HG03025 (cell line): ENCODE results near the gene THUMPD2.
A peak's percentile ranks its signal among the peaks of the same experiment; 100 is the strongest.
"Not testable (repeated sequence)": the region's sequence is repeated elsewhere in the genome, so short reads cannot be mapped to it uniquely, and the experiment has no call there.

Experiments
- ATAC-seq: cut with Tn5 transposase; IDR thresholded peaks from one replicate; pipeline ENCODE4 v1.9.1; 2021; ENCODE audit warnings: mild to moderate bottlenecking, moderate library complexity; ENCODE audit not compliant: unreplicated experiment, low FRiP score

Gene THUMPD2

GRCh38 chr2:39778775-39779340 lies at the start of gene THUMPD2:
Gene THUMPD2, minus strand, starts transcription at chr2:39779258. Its CDS starts 19 bp downstream, at chr2:39779239.
- peak; percentile 70 for ATAC-seq

- ATAC-seq = no peak
Measured at GRCh38 chr2:39821871-39822270, 42.8 kb upstream of the THUMPD2 start.

GRCh38 chr2:39816845-39817244 lies 37.8 kb upstream of the THUMPD2 start:
- ATAC-seq = no peak

- no peak for ATAC-seq
Measured at GRCh38 chr2:39816428-39816827, 37.4 kb upstream of the THUMPD2 start.

GRCh38 chr2:39805936-39806608 lies 27.0 kb upstream of the THUMPD2 start:
- no peak for ATAC-seq

GRCh38 chr2:39803839-39804238 lies 24.8 kb upstream of the THUMPD2 start:
- ATAC-seq = no peak

GRCh38 chr2:39800752-39801151 lies 21.7 kb upstream of the THUMPD2 start:
- ATAC-seq = no peak

GRCh38 chr2:39796134-39796533 lies 17.1 kb upstream of the THUMPD2 start:
- ATAC-seq = no peak

GRCh38 chr2:39790216-39790818 lies 11.3 kb upstream of the THUMPD2 start:
- ATAC-seq = not testable (repeated sequence)

- no peak for ATAC-seq
Measured at GRCh38 chr2:39787950-39788349, 8.9 kb upstream of the THUMPD2 start.

GRCh38 chr2:39786761-39787522 lies 7.9 kb upstream of the THUMPD2 start:
- no peak for ATAC-seq

- ATAC-seq = no peak
Measured at GRCh38 chr2:39782591-39782990, 3.5 kb upstream of the THUMPD2 start.

GRCh38 chr2:39781697-39782096 lies 2.6 kb upstream of the THUMPD2 start:
- ATAC-seq = no peak

GRCh38 chr2:39780825-39781600 lies 2.0 kb upstream of the THUMPD2 start:
- ATAC-seq = no peak

- ATAC-seq = no peak
Measured at GRCh38 chr2:39779927-39780326, 869 bp upstream of the THUMPD2 start.

GRCh38 chr2:39779341-39779851 lies 338 bp upstream of the THUMPD2 start:
- ATAC-seq = no peak

- no peak for ATAC-seq
Measured at GRCh38 chr2:39778233-39778632, 825 bp downstream of the THUMPD2 start.

GRCh38 chr2:39772812-39773152 lies 6.3 kb downstream of the THUMPD2 start:
- ATAC-seq = no peak

GRCh38 chr2:39772086-39772811 lies 6.8 kb downstream of the THUMPD2 start:
- ATAC-seq = no peak

- ATAC-seq = no peak
Measured at GRCh38 chr2:39762448-39762847, 16.6 kb downstream of the THUMPD2 start.
